RKO (cell line): ENCODE results near the gene NR3C2.
A peak's percentile ranks its signal among the peaks of the same experiment; 100 is the strongest.

Experiments
- DNase-seq: peaks from one replicate; pipeline ENCODE4 v3.0.0-alpha.2; 2016; ENCODE audit warnings: low spot score

NR3C2 gene

GRCh38 chr4:148441986-148442831 lies at the start of gene NR3C2:
NR3C2 (minus strand) TSS chr4:148442414.
- peak; percentile 97 for DNase-seq

GRCh38 chr4:148487181-148487580 lies 45.0 kb upstream of the NR3C2 start:
- no peak for DNase-seq

- DNase-seq: no peak
Measured at GRCh38 chr4:148481636-148482035, 39.4 kb upstream of the NR3C2 start.

GRCh38 chr4:148477276-148477675 lies 35.1 kb upstream of the NR3C2 start:
- no peak for DNase-seq

- no peak for DNase-seq
Measured at GRCh38 chr4:148469938-148470337, 27.7 kb upstream of the NR3C2 start.

- DNase-seq: no peak
Measured at GRCh38 chr4:148454835-148455234, 12.6 kb upstream of the NR3C2 start.

- no peak for DNase-seq
Measured at GRCh38 chr4:148453833-148454232, 11.6 kb upstream of the NR3C2 start.

- no peak for DNase-seq
Measured at GRCh38 chr4:148452970-148453369, 10.8 kb upstream of the NR3C2 start.

- DNase-seq: no peak
Measured at GRCh38 chr4:148449921-148450320, 7.7 kb upstream of the NR3C2 start.

GRCh38 chr4:148448141-148448540 lies 5.9 kb upstream of the NR3C2 start:
- no peak for DNase-seq

GRCh38 chr4:148447681-148448080 lies 5.5 kb upstream of the NR3C2 start:
- DNase-seq: no peak

GRCh38 chr4:148445860-148446330 lies 3.7 kb upstream of the NR3C2 start:
- DNase-seq: no peak

- DNase-seq: peak; percentile 5
Measured at GRCh38 chr4:148445071-148445859, 3.1 kb upstream of the NR3C2 start.

- DNase-seq: no peak
Measured at GRCh38 chr4:148444296-148445070, 2.3 kb upstream of the NR3C2 start.

GRCh38 chr4:148443512-148444295 lies 1.5 kb upstream of the NR3C2 start:
- DNase-seq: no peak

GRCh38 chr4:148442832-148443511 lies 758 bp upstream of the NR3C2 start:
- peak; percentile 24 for DNase-seq

- DNase-seq: no peak
Measured at GRCh38 chr4:148441624-148441985, 609 bp downstream of the NR3C2 start.

- DNase-seq: no peak
Measured at GRCh38 chr4:148438047-148438446, 4.2 kb downstream of the NR3C2 start.

- no peak for DNase-seq
Measured at GRCh38 chr4:148437439-148437838, 4.8 kb downstream of the NR3C2 start.

- DNase-seq: no peak
Measured at GRCh38 chr4:148436512-148436911, 5.7 kb downstream of the NR3C2 start.
